Activated T-helper 17 cell treated with anti-CD3 and anti-CD28 coated beads, Interleukin-2, amount 50 U/mL, for 72 hours (primary cell): ENCODE results near the gene CTDNEP1. TPM values are rescaled to one million over a fixed set of nuclear protein-coding genes. Genes with fewer than 3 reads are reported as not detected.

ENCODE experiments used
- ATAC-seq: fragments of 150-1000 bp; cut with Tn5 transposase; replicated peaks from 2 replicates; pipeline ENCODE4 v1.10.0; 2021; ENCODE audit warnings: mild to moderate bottlenecking, moderate library complexity
- H3K27ac Mint-ChIP-seq: one replicate; pipeline ENCODE4 v1.8.0; 2022; ENCODE audit warnings: mixed read lengths
- H3K27me3 Mint-ChIP-seq: one replicate; pipeline ENCODE4 v1.8.0; 2022; ENCODE audit warnings: mixed read lengths
- H3K36me3 Mint-ChIP-seq: one replicate; pipeline ENCODE4 v1.8.0; 2022; ENCODE audit warnings: low read depth, mild to moderate bottlenecking, mixed read lengths
- H3K4me1 Mint-ChIP-seq: one replicate; pipeline ENCODE4 v1.8.0; 2022; ENCODE audit warnings: mixed read lengths
- H3K4me3 Mint-ChIP-seq: one replicate; pipeline ENCODE4 v1.8.0; 2022; ENCODE audit warnings: mild to moderate bottlenecking, mixed read lengths
- H3K9me3 Mint-ChIP-seq: one replicate; pipeline ENCODE4 v1.8.0; 2022; ENCODE audit warnings: mixed read lengths
- total RNA-seq, 2 donors: library from RNA; stranded (reverse); gene quantifications; one replicate each; pipeline ENCODE4 v1.2.3, GENCODE V29; 2022

CTDNEP1 gene
- total RNA-seq, 2 donors from 2014 or later = 152 to 209 TPM

GRCh38 chr17:7213895-7214299, 37.6 kb downstream of the CTDNEP1 start:
- peaks cover 35% of the 10 kb centered on the region for H3K4me1 Mint-ChIP-seq
- peaks cover 6% of the 10 kb centered on the region for H3K36me3 Mint-ChIP-seq

GRCh38 chr17:7211491-7212273, 39.9 kb downstream of the CTDNEP1 start:
- Mint-ChIP-seq H3K9me3 (no peaks in the 10 kb centered on the region), H3K27me3 (peaks cover 4% of the 10 kb centered on the region), H3K27ac (no peak overlapping the region), H3K4me1 (peaks cover 32% of the 10 kb centered on the region), H3K36me3 (peaks cover 6% of the 10 kb centered on the region), H3K4me3 (no peak overlapping the region)
- ATAC-seq = no peak

More at GRCh38 chr17:7213895-7214299, 37.6 kb downstream of the CTDNEP1 start:
- no peaks in the 10 kb centered on the region for H3K9me3 Mint-ChIP-seq
- peak overlapping the region; percentile 93 for H3K4me3 Mint-ChIP-seq
- H3K27me3 Mint-ChIP-seq = peaks cover 4% of the 10 kb centered on the region
- peak overlapping the region; percentile 91 for H3K27ac Mint-ChIP-seq
- peak; percentile 11 for ATAC-seq

- H3K36me3 Mint-ChIP-seq = no peaks in the 10 kb centered on the region
- H3K9me3 Mint-ChIP-seq = no peaks in the 10 kb centered on the region
- no peak overlapping the region for H3K4me3 Mint-ChIP-seq
- no peak for ATAC-seq
- peaks cover 34% of the 10 kb centered on the region for H3K4me1 Mint-ChIP-seq
- peaks cover 4% of the 10 kb centered on the region for H3K27me3 Mint-ChIP-seq
- H3K27ac Mint-ChIP-seq = no peak overlapping the region
These were observed 42.6 kb downstream of the CTDNEP1 start for GRCh38 chr17:7208754-7209460.

GRCh38 chr17:7208027-7208571, 43.4 kb downstream of the CTDNEP1 start:
- Mint-ChIP-seq H3K4me1 (peaks cover 27% of the 10 kb centered on the region), H3K27ac (no peak overlapping the region), H3K27me3 (peaks cover 4% of the 10 kb centered on the region), H3K4me3 (no peak overlapping the region), H3K36me3 (no peaks in the 10 kb centered on the region), H3K9me3 (no peaks in the 10 kb centered on the region)
- ATAC-seq = no peak

GRCh38 chr17:7207120-7208001, 44.2 kb downstream of the CTDNEP1 start:
- Mint-ChIP-seq H3K9me3 (no peaks in the 10 kb centered on the region), H3K4me1 (peaks cover 27% of the 10 kb centered on the region), H3K27me3 (peaks cover 4% of the 10 kb centered on the region), H3K36me3 (no peaks in the 10 kb centered on the region), H3K27ac (peak overlapping the region; percentile 44), H3K4me3 (no peak overlapping the region)
- no peak for ATAC-seq

GRCh38 chr17:7205561-7205960, 46.0 kb downstream of the CTDNEP1 start:
- Mint-ChIP-seq H3K36me3 (no peaks in the 10 kb centered on the region), H3K4me3 (peak overlapping the region; percentile 84), H3K4me1 (peaks cover 27% of the 10 kb centered on the region), H3K9me3 (no peaks in the 10 kb centered on the region), H3K27ac (peak overlapping the region; percentile 93), H3K27me3 (no peaks in the 10 kb centered on the region)
- no peak for ATAC-seq

- no peaks in the 10 kb centered on the region for H3K36me3 Mint-ChIP-seq
- H3K27me3 Mint-ChIP-seq = no peaks in the 10 kb centered on the region
- peaks cover 22% of the 10 kb centered on the region for H3K4me1 Mint-ChIP-seq
- H3K9me3 Mint-ChIP-seq = no peaks in the 10 kb centered on the region
- H3K4me3 Mint-ChIP-seq = peak overlapping the region; percentile 84
- peak; percentile 93 for ATAC-seq
- peak overlapping the region; percentile 93 for H3K27ac Mint-ChIP-seq
These were observed 46.6 kb downstream of the CTDNEP1 start for GRCh38 chr17:7204828-7205461.

GRCh38 chr17:7204336-7204735, 47.2 kb downstream of the CTDNEP1 start:
- Mint-ChIP-seq H3K27me3 (no peaks in the 10 kb centered on the region), H3K4me3 (peak overlapping the region; percentile 84), H3K36me3 (no peaks in the 10 kb centered on the region), H3K27ac (peak overlapping the region; percentile 93), H3K9me3 (no peaks in the 10 kb centered on the region), H3K4me1 (peaks cover 22% of the 10 kb centered on the region)
- ATAC-seq = peak; percentile 2

- peak overlapping the region; percentile 93 for H3K27ac Mint-ChIP-seq
- H3K9me3 Mint-ChIP-seq = no peaks in the 10 kb centered on the region
- H3K4me1 Mint-ChIP-seq = peaks cover 22% of the 10 kb centered on the region
- H3K36me3 Mint-ChIP-seq = no peaks in the 10 kb centered on the region
- peak overlapping the region; percentile 84 for H3K4me3 Mint-ChIP-seq
- ATAC-seq = no peak
- H3K27me3 Mint-ChIP-seq = no peaks in the 10 kb centered on the region
These were observed 48.1 kb downstream of the CTDNEP1 start for GRCh38 chr17:7203391-7203790.

GRCh38 chr17:7196651-7197401, 54.7 kb downstream of the CTDNEP1 start:
- Mint-ChIP-seq H3K36me3 (no peaks in the 10 kb centered on the region), H3K4me1 (no peaks in the 10 kb centered on the region), H3K4me3 (no peak overlapping the region), H3K27ac (no peak overlapping the region), H3K9me3 (no peaks in the 10 kb centered on the region), H3K27me3 (no peaks in the 10 kb centered on the region)
- no peak for ATAC-seq

- Mint-ChIP-seq H3K9me3 (no peaks in the 10 kb centered on the region), H3K27me3 (no peaks in the 10 kb centered on the region)
- no peak for ATAC-seq
These were observed 55.6 kb downstream of the CTDNEP1 start for GRCh38 chr17:7195971-7196370.

More at GRCh38 chr17:7195971-7196370, 55.6 kb downstream of the CTDNEP1 start:
- no peaks in the 10 kb centered on the region for H3K36me3 Mint-ChIP-seq
- no peak overlapping the region for H3K4me3 Mint-ChIP-seq
- no peak overlapping the region for H3K27ac Mint-ChIP-seq
- H3K4me1 Mint-ChIP-seq = no peaks in the 10 kb centered on the region
